Suprapubic skin (tissue), 2 donors: ENCODE measurements around the gene DERA.

Experiments used
- EP300 ChIP-seq: sonication (generic); formaldehyde crosslinking; IDR thresholded peaks from one replicate; pipeline ENCODE4 v1.6.1; 2017; ENCODE audit warnings: antibody characterized with exemption
- POLR2A ChIP-seq, 2 donors: fragments of 450-650 bp; IDR thresholded peaks; one replicate each; pipeline ENCODE4 v1.6.1; 2017; ENCODE audit warnings: antibody characterized with exemption in 2 of 2, mild to moderate bottlenecking in 2 of 2, moderate library complexity in 2 of 2

DNA sequence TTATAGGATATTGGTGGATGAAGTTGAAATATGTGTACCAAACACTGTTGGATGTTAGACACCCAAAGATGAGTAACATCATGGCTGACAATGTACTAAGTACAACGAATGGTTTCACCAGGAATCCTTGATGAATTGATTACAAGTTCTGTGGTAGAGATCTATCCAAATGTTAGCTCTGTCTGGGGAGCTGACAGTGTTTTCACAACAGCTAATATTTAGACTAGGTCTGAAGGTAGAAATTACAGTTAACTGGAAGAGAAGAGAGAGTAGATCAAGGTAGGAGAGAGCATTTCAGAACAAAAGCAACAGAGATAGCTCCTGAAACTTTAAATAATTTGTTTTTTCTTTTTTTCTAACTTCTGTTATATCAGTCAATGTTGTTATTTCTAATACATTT is 44.9 kb downstream of the DERA start:
- no peak for TF ChIP-seq POLR2A (IDR thresholded peaks at IDR 0.05)
- no peak for TF ChIP-seq EP300
